K562 (cell line): ENCODE results near the gene CHRDL2. TPM values are rescaled to one million over a fixed set of nuclear protein-coding genes. Genes with fewer than 3 reads are reported as not detected.

Experiments used
- ARID3B ChIP-seq: fragments of 250-450 bp; sonication (Bioruptor Pico); IDR thresholded peaks from 2 replicates; pipeline ENCODE4 v1.4.0; 2020; ENCODE audit warnings: borderline replicate concordance
- CBFA2T3 ChIP-seq: fragments of 450-650 bp; IDR thresholded peaks from 2 replicates; pipeline ENCODE4 v1.6.1; 2017
- ETV6 ChIP-seq, 3 experiments: fragments of 150-350 bp in 1 of 3; sonication (generic) in 1 of 3; formaldehyde crosslinking in 1 of 3; IDR thresholded peaks; 2 replicates each; pipeline versions ENCODE4 v1.6.1 to v1.8.0; 2014 to 2022; ENCODE audit warnings: borderline replicate concordance in 2 of 3, low read depth in 2 of 3, antibody characterized with exemption in 1 of 3, low read length in 1 of 3, mild to moderate bottlenecking in 1 of 3, missing genetic modification reagents in 1 of 3
- HBP1 ChIP-seq: fragments of 450-650 bp; formaldehyde crosslinking; IDR thresholded peaks from 2 replicates; pipeline ENCODE4 v1.4.0; 2022; ENCODE audit warnings: missing genetic modification characterization
- NCOA4 ChIP-seq: fragments of 450-650 bp; IDR thresholded peaks from 2 replicates; pipeline ENCODE4 v1.6.1; 2018; ENCODE audit warnings: mild to moderate bottlenecking; ENCODE audit not compliant: partially characterized antibody
- SRSF7 ChIP-seq: fragments of 200-400 bp; formaldehyde crosslinking; optimal IDR thresholded peaks from 2 replicates; pipeline ENCODE3; 2017; ENCODE audit warnings: mild to moderate bottlenecking, low read depth, low read length
- ZNF354B ChIP-seq: fragments of 250-450 bp; sonication (Bioruptor Pico); IDR thresholded peaks from 2 replicates; pipeline ENCODE4 v1.4.0; 2020
- polyA plus RNA-seq, 8 experiments: library from polyadenylated mRNA; depleted of rRNA in 4 of 8; stranded (reverse) in 5 of 8; unstranded in 3 of 8; fragments of >200 nt; fragmentation: Nextera tagmentation in 2 of 8; fragmentation: Illumina TruSeq in 1 of 8; extraction: Ambion mirVana in 2 of 8; extraction: Trizol in 1 of 8; gene quantifications; 2 replicates each; pipeline versions ENCODE4 v1.2.1 to v1.2.3, GENCODE V29; 2011 to 2014; ENCODE audit warnings: inconsistent platforms in 1 of 8, missing spikeins in 1 of 8
- total RNA-seq, 7 experiments: library from RNA; depleted of rRNA in 6 of 7; stranded (reverse); fragments of >200 nt in 6 of 7; fragmentation: Illumina TruSeq in 2 of 7; extraction: Trizol in 2 of 7; gene quantifications; 2 replicates each; pipeline versions ENCODE4 v1.2.1 to v1.2.3, GENCODE V29; 2011 to 2021; ENCODE audit warnings: low replicate concordance in 1 of 7
- TF ChIP-seq, protein P1 (sequence below): sonication (generic); formaldehyde crosslinking; IDR thresholded peaks from 2 replicates; pipeline ENCODE4 v1.4.0; 2020; ENCODE audit warnings: mild to moderate bottlenecking, missing genetic modification reagents
- TF ChIP-seq, protein P2 (sequence below), 3 experiments: fragments of 200-800 bp in 1 of 3; sonication (Bioruptor generic) in 1 of 3; sonication (generic) in 1 of 3; formaldehyde crosslinking in 1 of 3; IDR thresholded peaks; 2 replicates each; pipeline versions ENCODE4 v1.6.1 to v1.8.0; 2016 to 2022; ENCODE audit warnings: mild to moderate bottlenecking in 2 of 3, missing compliant biosample characterization in 2 of 3, missing genetic modification characterization in 2 of 3, missing genetic modification reagents in 1 of 3

Gene CHRDL2
- total and polyA plus RNA-seq, 9 of the 15 experiments (the other 6 are each of a cell fraction or from before 2014, with no cell fraction given), result not detected

GRCh38 chr11:74650498-74650897, 80.7 kb downstream of the CHRDL2 start (continued):
- no peak for TF ChIP-seq ARID3B (CRISPR knock-in tag)
- TF ChIP-seq CBFA2T3, result no peak
- no peak for TF ChIP-seq ETV6 (IDR thresholded peaks at IDR 0.05; ENCODE audit: borderline replicate concordance in 1 of 2, low read depth in 2 of 2, low read length in 1 of 2)
- TF ChIP-seq ETV6 (CRISPR knock-in tag; IDR thresholded peaks at IDR 0.05; ENCODE audit: borderline replicate concordance), result no peak
- TF ChIP-seq ZNF354B (CRISPR knock-in tag), result no peak
- TF ChIP-seq, protein P1, sequence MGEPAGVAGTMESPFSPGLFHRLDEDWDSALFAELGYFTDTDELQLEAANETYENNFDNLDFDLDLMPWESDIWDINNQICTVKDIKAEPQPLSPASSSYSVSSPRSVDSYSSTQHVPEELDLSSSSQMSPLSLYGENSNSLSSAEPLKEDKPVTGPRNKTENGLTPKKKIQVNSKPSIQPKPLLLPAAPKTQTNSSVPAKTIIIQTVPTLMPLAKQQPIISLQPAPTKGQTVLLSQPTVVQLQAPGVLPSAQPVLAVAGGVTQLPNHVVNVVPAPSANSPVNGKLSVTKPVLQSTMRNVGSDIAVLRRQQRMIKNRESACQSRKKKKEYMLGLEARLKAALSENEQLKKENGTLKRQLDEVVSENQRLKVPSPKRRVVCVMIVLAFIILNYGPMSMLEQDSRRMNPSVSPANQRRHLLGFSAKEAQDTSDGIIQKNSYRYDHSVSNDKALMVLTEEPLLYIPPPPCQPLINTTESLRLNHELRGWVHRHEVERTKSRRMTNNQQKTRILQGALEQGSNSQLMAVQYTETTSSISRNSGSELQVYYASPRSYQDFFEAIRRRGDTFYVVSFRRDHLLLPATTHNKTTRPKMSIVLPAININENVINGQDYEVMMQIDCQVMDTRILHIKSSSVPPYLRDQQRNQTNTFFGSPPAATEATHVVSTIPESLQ (CRISPR knock-in tag), result no peak
- TF ChIP-seq SRSF7, result no peak
- TF ChIP-seq, protein P2, sequence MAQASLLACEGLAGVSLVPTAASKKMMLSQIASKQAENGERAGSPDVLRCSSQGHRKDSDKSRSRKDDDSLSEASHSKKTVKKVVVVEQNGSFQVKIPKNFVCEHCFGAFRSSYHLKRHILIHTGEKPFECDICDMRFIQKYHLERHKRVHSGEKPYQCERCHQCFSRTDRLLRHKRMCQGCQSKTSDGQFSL (CRISPR knock-in tag; IDR thresholded peaks at IDR 0.05), result no peak
- TF ChIP-seq, protein P2 (tag; IDR thresholded peaks at IDR 0.05), result no peak
- no peak for TF ChIP-seq NCOA4
- TF ChIP-seq HBP1 (CRISPR knock-in tag), result no peak
- TF ChIP-seq, all 486 proteins: peak for 0
